Colonic mucosa (tissue), 4 donors: ENCODE measurements around the gene IL1RAPL2. TPM values are rescaled to one million over a fixed set of nuclear protein-coding genes. Genes with fewer than 3 reads are reported as not detected.

Experiments used
- DNase-seq: peaks from one replicate; pipeline ENCODE4 v3.0.0-alpha.2; 2020
- H3K27ac ChIP-seq: fragments of 200-600 bp; one replicate; pipeline ENCODE4 v1.8.0; 2021
- H3K27me3 ChIP-seq: fragments of 200-600 bp; one replicate; pipeline ENCODE4 v1.8.0; 2021
- H3K36me3 ChIP-seq: fragments of 200-600 bp; one replicate; pipeline ENCODE4 v1.8.0; 2021
- H3K4me1 ChIP-seq: fragments of 200-600 bp; one replicate; pipeline ENCODE4 v1.8.0; 2021; ENCODE audit warnings: mild to moderate bottlenecking
- H3K4me3 ChIP-seq: fragments of 200-600 bp; one replicate; pipeline ENCODE4 v1.8.0; 2021
- H3K9ac ChIP-seq, 2 donors: one replicate each; pipeline ENCODE4 v1.7.0; 2013; ENCODE audit warnings: control low read depth in 2 of 2, low read depth in 2 of 2, low read length in 2 of 2
- H3K9me3 ChIP-seq: fragments of 200-600 bp; one replicate; pipeline ENCODE4 v1.8.0; 2021
- intact Hi-C: fragments of 100-400 bp; cut with DNase I; formaldehyde crosslinking; loops from one replicate; pipeline ENCODE4 v1.14.1; 2022
- total RNA-seq, 2 donors: library from RNA; stranded (reverse); fragmentation: NEBNext Ultra II Directional in 1 of 2; extraction: Animal tissue kit (Norgen Biotek cat#: 25700) in 1 of 2; gene quantifications; one replicate each; pipeline ENCODE4 v1.2.1, GENCODE V29; 2021
- TF ChIP-seq, protein P1 (sequence below): fragments of 200-600 bp; IDR thresholded peaks from one replicate; pipeline ENCODE4 v1.8.0; 2022; ENCODE audit warnings: antibody characterized with exemption, mild to moderate bottlenecking
- donor health status: healthy.
- donor health status: DM: no; HTN: no; CAD: no.
- donor health status: DM: no; HTN: no; CAD: no.

Gene IL1RAPL2
- total RNA-seq, 2 donors from 2014 or later = not detected

DNA sequence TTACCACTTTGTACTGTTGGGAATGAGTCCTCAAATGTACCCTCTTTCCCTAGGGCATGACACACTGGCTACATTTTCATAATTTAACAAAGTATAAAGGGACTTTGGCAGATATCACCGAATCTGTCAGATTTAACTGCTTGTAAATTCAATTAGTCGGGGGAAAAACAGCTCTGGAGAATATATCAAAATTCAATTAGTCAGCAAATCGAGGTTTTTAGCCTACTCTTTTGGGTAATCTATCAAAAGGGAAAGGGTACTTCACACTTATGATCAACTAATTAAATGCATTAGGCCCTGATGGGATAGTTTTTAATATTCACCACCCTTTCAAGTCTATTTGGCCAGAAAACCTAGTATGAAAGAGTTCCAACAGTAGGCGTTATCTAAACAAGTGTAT is 141.0 kb downstream of the IL1RAPL2 start:
- Histone ChIP-seq H3K4me3 (no peak overlapping the region), H3K36me3 (no peaks in the 10 kb centered on the region), H3K4me1 (no peaks in the 10 kb centered on the region), H3K27me3 (no peaks in the 10 kb centered on the region), H3K9me3 (no peaks in the 10 kb centered on the region), H3K9ac (no peak overlapping the region), H3K27ac (no peak overlapping the region)
- DNase-seq = no peak
- TF ChIP-seq, protein P1, sequence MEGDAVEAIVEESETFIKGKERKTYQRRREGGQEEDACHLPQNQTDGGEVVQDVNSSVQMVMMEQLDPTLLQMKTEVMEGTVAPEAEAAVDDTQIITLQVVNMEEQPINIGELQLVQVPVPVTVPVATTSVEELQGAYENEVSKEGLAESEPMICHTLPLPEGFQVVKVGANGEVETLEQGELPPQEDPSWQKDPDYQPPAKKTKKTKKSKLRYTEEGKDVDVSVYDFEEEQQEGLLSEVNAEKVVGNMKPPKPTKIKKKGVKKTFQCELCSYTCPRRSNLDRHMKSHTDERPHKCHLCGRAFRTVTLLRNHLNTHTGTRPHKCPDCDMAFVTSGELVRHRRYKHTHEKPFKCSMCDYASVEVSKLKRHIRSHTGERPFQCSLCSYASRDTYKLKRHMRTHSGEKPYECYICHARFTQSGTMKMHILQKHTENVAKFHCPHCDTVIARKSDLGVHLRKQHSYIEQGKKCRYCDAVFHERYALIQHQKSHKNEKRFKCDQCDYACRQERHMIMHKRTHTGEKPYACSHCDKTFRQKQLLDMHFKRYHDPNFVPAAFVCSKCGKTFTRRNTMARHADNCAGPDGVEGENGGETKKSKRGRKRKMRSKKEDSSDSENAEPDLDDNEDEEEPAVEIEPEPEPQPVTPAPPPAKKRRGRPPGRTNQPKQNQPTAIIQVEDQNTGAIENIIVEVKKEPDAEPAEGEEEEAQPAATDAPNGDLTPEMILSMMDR = no peak
- intact Hi-C loops = no loop called here

DNA sequence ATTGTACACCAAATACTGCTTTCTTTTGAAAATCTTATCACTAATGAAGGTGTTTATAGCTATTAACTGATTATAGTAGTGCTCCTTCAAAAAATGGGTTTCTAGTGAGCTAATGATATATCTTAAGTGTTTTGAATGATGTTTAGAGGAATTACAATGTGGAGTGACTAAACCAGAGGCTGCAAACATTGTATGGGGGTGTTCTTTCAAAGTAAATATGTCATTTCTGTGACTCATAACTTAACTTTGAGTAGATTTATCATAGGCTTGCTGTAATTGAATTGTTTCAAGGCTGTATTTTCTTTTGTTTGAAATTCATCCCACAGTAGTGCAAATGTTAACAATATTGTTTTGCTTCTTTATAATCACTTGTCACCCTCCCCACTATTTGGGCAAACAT is 141.6 kb downstream of the IL1RAPL2 start:
- DNase-seq = no peak
- no peaks in the 10 kb centered on the region for H3K36me3 ChIP-seq
- no peak overlapping the region for H3K27ac ChIP-seq
- no peaks in the 10 kb centered on the region for H3K27me3 ChIP-seq
- H3K4me1 ChIP-seq = no peaks in the 10 kb centered on the region
- H3K9ac ChIP-seq = no peak overlapping the region
- TF ChIP-seq, protein P1 = no peak
- H3K4me3 ChIP-seq = no peak overlapping the region
- H3K9me3 ChIP-seq = no peaks in the 10 kb centered on the region
- intact Hi-C loops = no loop called here

DNA sequence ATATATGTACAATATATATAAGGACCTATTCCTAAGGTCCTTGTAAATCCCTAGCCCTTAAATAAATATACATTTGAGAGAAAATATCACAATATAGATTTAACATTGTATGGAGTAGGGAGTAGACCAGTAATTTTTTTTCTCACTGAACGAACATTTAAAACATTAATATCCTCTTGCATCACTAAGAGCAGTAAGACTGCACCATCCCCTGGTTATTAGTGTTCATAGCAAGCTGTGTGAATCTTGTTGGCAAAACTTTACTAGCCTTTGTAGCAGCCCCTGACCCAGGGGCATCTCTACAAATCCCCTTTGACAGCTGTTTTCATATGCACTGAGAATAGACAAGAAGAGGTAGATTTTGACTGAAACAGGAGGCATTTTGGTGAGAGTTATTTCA is 146.5 kb downstream of the IL1RAPL2 start:
- no peaks in the 10 kb centered on the region for H3K36me3 ChIP-seq
- TF ChIP-seq, protein P1 = no peak
- no peak for DNase-seq

DNA sequence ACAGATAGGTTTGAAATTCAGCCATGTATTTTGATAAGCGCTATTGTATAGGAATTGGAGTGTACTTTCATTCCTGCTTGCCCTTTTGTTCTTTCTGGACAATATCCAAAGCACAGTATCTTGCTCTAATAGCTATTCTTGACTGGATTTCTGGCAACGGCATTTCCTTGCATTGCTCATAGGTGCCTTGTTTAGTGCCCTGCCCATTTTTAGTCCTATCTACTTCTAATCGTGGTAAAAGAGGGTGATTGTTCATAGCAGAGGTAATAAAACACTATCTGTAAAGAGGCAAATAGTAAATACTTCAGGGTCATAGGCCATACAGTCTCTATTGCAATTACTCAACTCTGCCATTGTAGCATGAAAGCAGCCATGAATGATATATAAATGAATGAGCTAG is 155.9 kb downstream of the IL1RAPL2 start:
- intact Hi-C loops = no loop called here
- H3K4me3 ChIP-seq = no peak overlapping the region
- no peaks in the 10 kb centered on the region for H3K9me3 ChIP-seq
- H3K36me3 ChIP-seq = no peaks in the 10 kb centered on the region
- H3K4me1 ChIP-seq = no peaks in the 10 kb centered on the region
- TF ChIP-seq, protein P1 = no peak
- no peak for DNase-seq
- H3K9ac ChIP-seq = no peak overlapping the region
- no peak overlapping the region for H3K27ac ChIP-seq
- H3K27me3 ChIP-seq = no peaks in the 10 kb centered on the region

More for the DNA sequence above, 146.5 kb downstream of the IL1RAPL2 start:
- intact Hi-C loops = no loop called here
- Histone ChIP-seq H3K4me3 (no peak overlapping the region), H3K4me1 (no peaks in the 10 kb centered on the region), H3K27ac (no peak overlapping the region), H3K9me3 (no peaks in the 10 kb centered on the region), H3K27me3 (no peaks in the 10 kb centered on the region), H3K9ac (no peak overlapping the region)

DNA sequence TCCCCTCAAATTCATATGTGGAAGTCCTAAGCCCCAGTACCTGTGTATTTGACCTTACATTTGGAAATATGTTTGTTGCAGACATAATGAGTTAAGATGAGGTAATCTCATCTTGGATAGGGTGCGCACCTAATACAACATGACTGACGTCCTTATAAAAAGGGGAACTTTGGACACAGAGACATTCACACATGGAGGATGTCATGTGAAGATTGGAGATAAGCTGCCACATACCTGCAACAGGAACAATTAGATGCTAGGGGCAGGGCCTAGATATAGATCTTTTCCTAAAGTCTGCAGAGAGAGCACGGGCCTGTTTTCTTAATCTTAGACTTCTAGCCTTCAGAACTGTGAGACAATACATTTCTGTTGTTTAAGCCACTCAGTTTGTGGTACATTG is 162.5 kb downstream of the IL1RAPL2 start:
- H3K36me3 ChIP-seq = no peaks in the 10 kb centered on the region
- no peak overlapping the region for H3K9ac ChIP-seq
- H3K27me3 ChIP-seq = no peaks in the 10 kb centered on the region
- H3K4me3 ChIP-seq = no peak overlapping the region
- no peak overlapping the region for H3K27ac ChIP-seq
- intact Hi-C loops = no loop called here
- no peaks in the 10 kb centered on the region for H3K4me1 ChIP-seq
- no peak for DNase-seq
- H3K9me3 ChIP-seq = no peaks in the 10 kb centered on the region
- TF ChIP-seq, protein P1 = no peak

DNA sequence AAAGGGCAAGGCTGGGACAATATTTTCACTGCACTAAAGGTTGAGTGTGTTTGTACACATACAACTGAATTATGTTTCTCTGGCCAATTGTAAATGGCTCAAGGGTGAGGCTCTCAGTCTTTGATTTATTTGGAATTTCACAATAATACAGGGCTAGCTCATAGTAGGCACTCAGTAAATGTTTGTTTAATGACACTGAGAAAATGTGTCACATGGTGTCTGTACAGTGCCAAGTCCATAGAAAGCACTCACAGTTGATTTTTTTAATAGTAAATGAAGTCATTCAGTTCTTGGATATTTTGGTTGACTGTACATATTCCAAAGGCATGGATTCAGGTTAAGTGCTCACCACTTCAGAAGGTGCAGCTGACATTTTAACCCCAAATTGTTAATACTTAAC is 176.4 kb downstream of the IL1RAPL2 start:
- Histone ChIP-seq H3K9me3 (no peaks in the 10 kb centered on the region), H3K4me1 (no peaks in the 10 kb centered on the region), H3K27ac (no peak overlapping the region), H3K36me3 (no peaks in the 10 kb centered on the region), H3K9ac (no peak overlapping the region), H3K27me3 (no peaks in the 10 kb centered on the region), H3K4me3 (no peak overlapping the region)
- TF ChIP-seq, protein P1 = no peak
- no peak for DNase-seq
- intact Hi-C loops = no loop called here
